ENCODE results near the gene STARD10.

GRCh38 chr11:72812967-72813739 lies 19.3 kb upstream of the STARD10 start:
- TF ChIP-seq, protein P1, sequence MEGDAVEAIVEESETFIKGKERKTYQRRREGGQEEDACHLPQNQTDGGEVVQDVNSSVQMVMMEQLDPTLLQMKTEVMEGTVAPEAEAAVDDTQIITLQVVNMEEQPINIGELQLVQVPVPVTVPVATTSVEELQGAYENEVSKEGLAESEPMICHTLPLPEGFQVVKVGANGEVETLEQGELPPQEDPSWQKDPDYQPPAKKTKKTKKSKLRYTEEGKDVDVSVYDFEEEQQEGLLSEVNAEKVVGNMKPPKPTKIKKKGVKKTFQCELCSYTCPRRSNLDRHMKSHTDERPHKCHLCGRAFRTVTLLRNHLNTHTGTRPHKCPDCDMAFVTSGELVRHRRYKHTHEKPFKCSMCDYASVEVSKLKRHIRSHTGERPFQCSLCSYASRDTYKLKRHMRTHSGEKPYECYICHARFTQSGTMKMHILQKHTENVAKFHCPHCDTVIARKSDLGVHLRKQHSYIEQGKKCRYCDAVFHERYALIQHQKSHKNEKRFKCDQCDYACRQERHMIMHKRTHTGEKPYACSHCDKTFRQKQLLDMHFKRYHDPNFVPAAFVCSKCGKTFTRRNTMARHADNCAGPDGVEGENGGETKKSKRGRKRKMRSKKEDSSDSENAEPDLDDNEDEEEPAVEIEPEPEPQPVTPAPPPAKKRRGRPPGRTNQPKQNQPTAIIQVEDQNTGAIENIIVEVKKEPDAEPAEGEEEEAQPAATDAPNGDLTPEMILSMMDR (IDR thresholded peaks at IDR 0.05; ENCODE audit: insufficient read depth, low read depth, low read length) = peak; percentile 48
- TF ChIP-seq EZH2 (IDR thresholded peaks at IDR 0.05; ENCODE audit: insufficient read depth, low read length) = no peak

Data from astrocyte (in vitro differentiated cells and primary cell).